Colonic mucosa (tissue), 4 donors: ENCODE results near the gene KANTR. TPM values are rescaled to one million over a fixed set of nuclear protein-coding genes. Genes with fewer than 3 reads are reported as not detected.

Source experiments
- DNase-seq: peaks from one replicate; pipeline ENCODE4 v3.0.0-alpha.2; 2020
- H3K27ac ChIP-seq: fragments of 200-600 bp; one replicate; pipeline ENCODE4 v1.8.0; 2021
- H3K27me3 ChIP-seq: fragments of 200-600 bp; one replicate; pipeline ENCODE4 v1.8.0; 2021
- H3K36me3 ChIP-seq: fragments of 200-600 bp; one replicate; pipeline ENCODE4 v1.8.0; 2021
- H3K4me1 ChIP-seq: fragments of 200-600 bp; one replicate; pipeline ENCODE4 v1.8.0; 2021; ENCODE audit warnings: mild to moderate bottlenecking
- H3K4me3 ChIP-seq: fragments of 200-600 bp; one replicate; pipeline ENCODE4 v1.8.0; 2021
- H3K9ac ChIP-seq, 2 donors: one replicate each; pipeline ENCODE4 v1.7.0; 2013; ENCODE audit warnings: control low read depth in 2 of 2, low read depth in 2 of 2, low read length in 2 of 2
- H3K9me3 ChIP-seq: fragments of 200-600 bp; one replicate; pipeline ENCODE4 v1.8.0; 2021
- CTCF ChIP-seq: fragments of 200-600 bp; IDR thresholded peaks from one replicate; pipeline ENCODE4 v1.8.0; 2022; ENCODE audit warnings: antibody characterized with exemption, mild to moderate bottlenecking
- intact Hi-C: fragments of 100-400 bp; cut with DNase I; formaldehyde crosslinking; loops from one replicate; pipeline ENCODE4 v1.14.1; 2022
- total RNA-seq, 2 donors: library from RNA; stranded (reverse); fragmentation: NEBNext Ultra II Directional in 1 of 2; extraction: Animal tissue kit (Norgen Biotek cat#: 25700) in 1 of 2; gene quantifications; one replicate each; pipeline ENCODE4 v1.2.1, GENCODE V29; 2021
- donor health status: healthy.
- donor health status: DM: no; HTN: no; CAD: no.
- donor health status: DM: no; HTN: no; CAD: no.

Gene KANTR
- total RNA-seq, 2 donors from 2014 or later: 6.8 to 8.0 TPM

GRCh38 chrX:53133400-53133799 lies 39.5 kb downstream of the KANTR start:
- DNase-seq: no peak
- H3K27me3 ChIP-seq: no peaks in the 10 kb centered on the region
- no peak overlapping the region for H3K27ac ChIP-seq
- no peak overlapping the region for H3K4me3 ChIP-seq
- no peaks in the 10 kb centered on the region for H3K9me3 ChIP-seq
- intact Hi-C loops: no loop called here
- no peak overlapping the region for H3K9ac ChIP-seq
- no peaks in the 10 kb centered on the region for H3K36me3 ChIP-seq
- no peak for TF ChIP-seq CTCF
- H3K4me1 ChIP-seq: no peaks in the 10 kb centered on the region

- no peak for DNase-seq
- intact Hi-C loops: no loop called here
- Histone ChIP-seq H3K27ac (no peak overlapping the region), H3K9me3 (no peaks in the 10 kb centered on the region), H3K4me1 (no peaks in the 10 kb centered on the region), H3K36me3 (no peaks in the 10 kb centered on the region), H3K4me3 (no peak overlapping the region), H3K27me3 (no peaks in the 10 kb centered on the region), H3K9ac (no peak overlapping the region)
- no peak for TF ChIP-seq CTCF
Measured at GRCh38 chrX:53135581-53135980, 41.6 kb downstream of the KANTR start.

DNA sequence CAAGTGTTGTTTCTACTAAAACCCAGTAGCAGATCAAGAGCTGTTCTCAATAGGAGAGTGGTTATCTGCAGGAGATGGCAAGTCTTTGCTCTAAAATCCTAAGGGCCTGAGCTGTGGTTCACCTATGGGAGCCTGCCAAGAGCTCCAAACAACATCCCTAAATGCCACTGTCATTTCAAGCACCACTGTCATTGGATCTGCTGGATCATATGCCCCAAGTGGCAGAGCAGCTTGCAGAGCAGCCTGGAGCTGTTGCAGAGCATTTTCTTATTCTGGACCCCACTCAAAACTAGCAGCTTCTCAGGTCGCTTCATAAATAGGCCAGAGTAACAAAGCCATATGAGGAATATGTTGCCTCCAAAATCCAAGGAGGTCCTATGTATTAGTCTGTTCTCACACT lies 59.6 kb downstream of the KANTR start:
- Histone ChIP-seq H3K36me3 (no peaks in the 10 kb centered on the region), H3K4me3 (no peak overlapping the region), H3K4me1 (no peaks in the 10 kb centered on the region), H3K9me3 (no peaks in the 10 kb centered on the region), H3K9ac (no peak overlapping the region), H3K27me3 (no peaks in the 10 kb centered on the region), H3K27ac (no peak overlapping the region)
- no peak for DNase-seq
- no peak for TF ChIP-seq CTCF
- intact Hi-C loops: no loop called here

DNA sequence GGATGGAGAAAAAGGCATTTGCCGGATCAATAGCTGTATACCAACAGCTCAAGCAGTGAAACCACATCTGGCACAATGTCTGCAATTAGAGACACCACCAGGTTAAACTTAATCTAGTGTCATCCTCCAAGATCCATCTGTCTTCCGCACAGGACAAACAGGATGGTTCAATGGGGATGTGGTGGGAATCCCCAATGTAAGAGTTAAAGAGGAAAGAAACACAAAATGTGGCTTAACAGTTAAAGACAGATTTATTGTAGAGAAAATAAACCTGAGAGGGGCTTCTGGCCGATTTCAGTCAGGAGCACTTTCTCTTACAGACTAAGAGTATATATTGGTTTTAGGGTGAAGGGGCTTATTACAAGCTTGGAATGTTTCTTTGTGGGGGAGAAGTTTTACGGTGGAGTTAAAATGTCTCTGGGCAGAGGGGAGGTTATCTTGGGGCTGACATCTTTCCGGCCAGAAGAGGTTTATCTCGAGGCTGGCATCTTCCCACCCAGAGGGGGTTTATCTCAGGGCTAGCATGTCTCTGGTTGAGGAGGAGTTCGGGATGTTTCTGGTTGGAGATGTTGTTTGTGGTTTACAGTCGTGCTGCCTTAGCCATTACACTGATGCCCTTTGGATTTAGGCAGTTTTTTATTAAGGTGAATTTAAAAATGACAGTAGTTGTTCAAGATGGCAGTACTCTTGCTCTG lies 61.7 kb downstream of the KANTR start:
- no peaks in the 10 kb centered on the region for H3K36me3 ChIP-seq
- H3K9ac ChIP-seq: no peak overlapping the region
- no peaks in the 10 kb centered on the region for H3K27me3 ChIP-seq
- no peak overlapping the region for H3K27ac ChIP-seq
- TF ChIP-seq CTCF: no peak
- no peaks in the 10 kb centered on the region for H3K4me1 ChIP-seq
- H3K4me3 ChIP-seq: no peak overlapping the region
- intact Hi-C loops: no loop called here
- H3K9me3 ChIP-seq: no peaks in the 10 kb centered on the region
- no peak for DNase-seq

DNA sequence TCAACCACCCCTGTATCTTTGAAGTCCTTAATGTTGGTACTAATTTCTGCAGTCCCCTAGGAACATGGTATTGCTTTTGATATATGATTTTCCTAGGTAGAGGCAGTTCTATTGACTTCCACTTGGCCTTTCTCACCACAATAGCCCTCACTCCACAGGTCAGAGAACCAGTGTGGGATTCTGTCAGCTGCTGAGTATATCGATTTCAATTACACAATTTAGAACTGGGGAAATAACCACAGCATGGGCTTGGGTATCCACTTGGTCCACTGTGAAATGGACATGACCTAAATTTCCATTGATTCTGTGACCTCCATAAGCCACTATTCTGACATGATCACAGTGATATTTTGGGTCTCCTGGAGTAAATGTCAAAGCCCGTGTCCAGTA lies 62.3 kb downstream of the KANTR start:
- Histone ChIP-seq H3K4me3 (no peak overlapping the region), H3K27ac (no peak overlapping the region), H3K27me3 (no peaks in the 10 kb centered on the region), H3K36me3 (no peaks in the 10 kb centered on the region), H3K9me3 (no peaks in the 10 kb centered on the region), H3K9ac (no peak overlapping the region), H3K4me1 (no peaks in the 10 kb centered on the region)
- DNase-seq: no peak
- intact Hi-C loops: no loop called here
- no peak for TF ChIP-seq CTCF
